Measurements from ENCODE around the gene CIBAR2.

The CIBAR2 gene

GRCh38 chr16:85144026-85144915, 32.0 kb upstream of the CIBAR2 start:
- no peak for FAIRE-seq

GRCh38 chr16:85142771-85143211, 30.5 kb upstream of the CIBAR2 start:
- FAIRE-seq = no peak

- no peak for FAIRE-seq
Observed at GRCh38 chr16:85142129-85142513, 29.8 kb upstream of the CIBAR2 start.

GRCh38 chr16:85141491-85142128, 29.3 kb upstream of the CIBAR2 start:
- FAIRE-seq = no peak

GRCh38 chr16:85140455-85141012, 28.3 kb upstream of the CIBAR2 start:
- no peak for FAIRE-seq

- no peak for FAIRE-seq
Observed at GRCh38 chr16:85139881-85140339, 27.6 kb upstream of the CIBAR2 start.

GRCh38 chr16:85138825-85139627, 26.8 kb upstream of the CIBAR2 start:
- FAIRE-seq = no peak

GRCh38 chr16:85138073-85138824, 26.0 kb upstream of the CIBAR2 start:
- FAIRE-seq = no peak

GRCh38 chr16:85137323-85138072, 25.2 kb upstream of the CIBAR2 start:
- no peak for FAIRE-seq

- no peak for FAIRE-seq
Observed at GRCh38 chr16:85136702-85137322, 24.5 kb upstream of the CIBAR2 start.

- FAIRE-seq = no peak
Observed at GRCh38 chr16:85136213-85136701, 24.0 kb upstream of the CIBAR2 start.

- FAIRE-seq = no peak
Observed at GRCh38 chr16:85134789-85135142, 22.5 kb upstream of the CIBAR2 start.

GRCh38 chr16:85134076-85134788, 22.0 kb upstream of the CIBAR2 start:
- FAIRE-seq = no peak

GRCh38 chr16:85133290-85133599, 21.0 kb upstream of the CIBAR2 start:
- FAIRE-seq = no peak

GRCh38 chr16:85132456-85133289, 20.4 kb upstream of the CIBAR2 start:
- no peak for FAIRE-seq

- no peak for FAIRE-seq
Observed at GRCh38 chr16:85130705-85131028, 18.4 kb upstream of the CIBAR2 start.

GRCh38 chr16:85129876-85130704, 17.8 kb upstream of the CIBAR2 start:
- FAIRE-seq = no peak

- no peak for FAIRE-seq
Observed at GRCh38 chr16:85128079-85128837, 16.0 kb upstream of the CIBAR2 start.

Measured in A204.1 (cell line).